ENCODE results near the gene CEP83.

DNA sequence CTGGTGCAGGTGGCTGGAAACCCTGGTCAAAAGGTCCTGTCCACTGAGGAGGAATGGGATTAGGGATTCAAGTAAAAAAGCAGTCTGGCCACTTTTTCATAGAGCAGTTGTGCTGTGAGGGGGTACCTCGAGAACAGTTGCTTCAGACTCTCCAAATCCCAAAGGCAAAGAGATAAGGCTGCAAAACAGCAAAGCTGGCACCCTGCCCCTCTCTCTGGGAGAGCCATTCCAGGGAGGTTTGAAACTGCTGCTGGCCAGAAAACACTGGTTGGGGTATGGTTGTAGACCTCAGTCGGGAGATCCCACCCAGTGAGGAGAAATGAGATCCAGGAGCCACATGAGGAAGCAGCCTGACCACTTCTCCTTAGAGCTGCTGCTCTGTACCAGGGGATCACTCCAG lies 137.3 kb downstream of the CEP83 start:
- TF ChIP-seq, protein P1, sequence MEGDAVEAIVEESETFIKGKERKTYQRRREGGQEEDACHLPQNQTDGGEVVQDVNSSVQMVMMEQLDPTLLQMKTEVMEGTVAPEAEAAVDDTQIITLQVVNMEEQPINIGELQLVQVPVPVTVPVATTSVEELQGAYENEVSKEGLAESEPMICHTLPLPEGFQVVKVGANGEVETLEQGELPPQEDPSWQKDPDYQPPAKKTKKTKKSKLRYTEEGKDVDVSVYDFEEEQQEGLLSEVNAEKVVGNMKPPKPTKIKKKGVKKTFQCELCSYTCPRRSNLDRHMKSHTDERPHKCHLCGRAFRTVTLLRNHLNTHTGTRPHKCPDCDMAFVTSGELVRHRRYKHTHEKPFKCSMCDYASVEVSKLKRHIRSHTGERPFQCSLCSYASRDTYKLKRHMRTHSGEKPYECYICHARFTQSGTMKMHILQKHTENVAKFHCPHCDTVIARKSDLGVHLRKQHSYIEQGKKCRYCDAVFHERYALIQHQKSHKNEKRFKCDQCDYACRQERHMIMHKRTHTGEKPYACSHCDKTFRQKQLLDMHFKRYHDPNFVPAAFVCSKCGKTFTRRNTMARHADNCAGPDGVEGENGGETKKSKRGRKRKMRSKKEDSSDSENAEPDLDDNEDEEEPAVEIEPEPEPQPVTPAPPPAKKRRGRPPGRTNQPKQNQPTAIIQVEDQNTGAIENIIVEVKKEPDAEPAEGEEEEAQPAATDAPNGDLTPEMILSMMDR (IDR thresholded peaks at IDR 0.05) = no peak
- no peak for TF ChIP-seq EP300 (IDR thresholded peaks at IDR 0.05)
